ENCODE measurements around the gene ADRM1.

Gene ADRM1

GRCh38 chr20:62277253-62277652, 25.5 kb upstream of the ADRM1 start:
- no peak overlapping the region for H3K4me3 ChIP-seq (ENCODE audit: low read depth, low read length)

GRCh38 chr20:62280303-62280702, 22.5 kb upstream of the ADRM1 start:
- H3K4me3 ChIP-seq (ENCODE audit: low read depth, low read length), result no peak overlapping the region

GRCh38 chr20:62281161-62281933, 21.4 kb upstream of the ADRM1 start:
- H3K4me3 ChIP-seq (ENCODE audit: low read depth, low read length), result no peak overlapping the region

- H3K4me3 ChIP-seq (ENCODE audit: low read depth, low read length), result no peak overlapping the region
Observed at GRCh38 chr20:62282103-62282502, 20.7 kb upstream of the ADRM1 start.

- no peak overlapping the region for H3K4me3 ChIP-seq (ENCODE audit: low read depth, low read length)
Observed at GRCh38 chr20:62282877-62283503, 19.8 kb upstream of the ADRM1 start.

- H3K4me3 ChIP-seq (ENCODE audit: low read depth, low read length), result no peak overlapping the region
Observed at GRCh38 chr20:62284448-62284847, 18.3 kb upstream of the ADRM1 start.

GRCh38 chr20:62285151-62285550, 17.6 kb upstream of the ADRM1 start:
- H3K4me3 ChIP-seq (ENCODE audit: low read depth, low read length), result no peak overlapping the region

GRCh38 chr20:62285722-62286121, 17.1 kb upstream of the ADRM1 start:
- H3K4me3 ChIP-seq (ENCODE audit: low read depth, low read length), result no peak overlapping the region

- H3K4me3 ChIP-seq (ENCODE audit: low read depth, low read length), result no peak overlapping the region
Observed at GRCh38 chr20:62286493-62287064, 16.2 kb upstream of the ADRM1 start.

- H3K4me3 ChIP-seq (ENCODE audit: low read depth, low read length), result no peak overlapping the region
Observed at GRCh38 chr20:62287129-62287528, 15.7 kb upstream of the ADRM1 start.

GRCh38 chr20:62287759-62288534, 14.8 kb upstream of the ADRM1 start:
- H3K4me3 ChIP-seq (ENCODE audit: low read depth, low read length), result no peak overlapping the region

- no peak overlapping the region for H3K4me3 ChIP-seq (ENCODE audit: low read depth, low read length)
Observed at GRCh38 chr20:62288535-62289105, 14.2 kb upstream of the ADRM1 start.

GRCh38 chr20:62289131-62289530, 13.7 kb upstream of the ADRM1 start:
- H3K4me3 ChIP-seq (ENCODE audit: low read depth, low read length), result no peak overlapping the region

GRCh38 chr20:62289898-62290297, 12.9 kb upstream of the ADRM1 start:
- H3K4me3 ChIP-seq (ENCODE audit: low read depth, low read length), result no peak overlapping the region

- no peak overlapping the region for H3K4me3 ChIP-seq (ENCODE audit: low read depth, low read length)
Observed at GRCh38 chr20:62291251-62292066, 11.3 kb upstream of the ADRM1 start.

- H3K4me3 ChIP-seq (ENCODE audit: low read depth, low read length), result no peak overlapping the region
Observed at GRCh38 chr20:62292108-62292507, 10.7 kb upstream of the ADRM1 start.

GRCh38 chr20:62293111-62293784, 9.5 kb upstream of the ADRM1 start:
- H3K4me3 ChIP-seq (ENCODE audit: low read depth, low read length), result no peak overlapping the region

GRCh38 chr20:62293946-62294345, 8.9 kb upstream of the ADRM1 start:
- no peak overlapping the region for H3K4me3 ChIP-seq (ENCODE audit: low read depth, low read length)

GRCh38 chr20:62294516-62294915, 8.3 kb upstream of the ADRM1 start:
- no peak overlapping the region for H3K4me3 ChIP-seq (ENCODE audit: low read depth, low read length)
